Stimulated activated CD8-positive, alpha-beta memory T cell treated with anti-CD3 and anti-CD28 coated beads, Interleukin-7, amount 100 ng/mL, for 24 hours (primary cell): ENCODE results near the gene SERINC3.

Experiments
- DNase-seq: peaks from one replicate; pipeline ENCODE4 v3.0.0-alpha.2; 2020; ENCODE audit warnings: low read depth

Gene SERINC3

DNA sequence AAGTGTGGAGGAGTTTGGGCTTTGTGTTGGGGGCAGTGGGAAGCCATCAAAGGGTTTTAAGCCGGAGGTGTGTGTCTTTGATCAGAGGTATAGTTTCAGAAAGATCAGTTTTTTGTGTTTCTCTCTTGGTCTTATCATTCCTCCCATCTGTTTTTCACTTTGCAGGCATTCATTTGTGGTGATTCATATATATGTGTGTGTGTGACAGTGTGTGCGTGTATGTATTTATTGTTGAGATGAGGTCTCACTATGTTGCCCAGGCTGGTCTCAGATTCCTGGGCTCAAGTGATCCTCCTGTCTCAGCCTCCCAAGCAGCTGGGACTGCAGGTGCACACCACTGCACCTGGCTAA is 11.1 kb upstream of the SERINC3 start:
- DNase-seq, result no peak

- DNase-seq, result no peak
Measured at GRCh38 chr20:44532259-44532980, 10.6 kb upstream of the SERINC3 start.

GRCh38 chr20:44528309-44528708 is 6.4 kb upstream of the SERINC3 start:
- no peak for DNase-seq

- DNase-seq, result no peak
Measured at GRCh38 chr20:44527716-44528199, 5.9 kb upstream of the SERINC3 start.

- no peak for DNase-seq
Measured at GRCh38 chr20:44526129-44526528, 4.3 kb upstream of the SERINC3 start.

DNA sequence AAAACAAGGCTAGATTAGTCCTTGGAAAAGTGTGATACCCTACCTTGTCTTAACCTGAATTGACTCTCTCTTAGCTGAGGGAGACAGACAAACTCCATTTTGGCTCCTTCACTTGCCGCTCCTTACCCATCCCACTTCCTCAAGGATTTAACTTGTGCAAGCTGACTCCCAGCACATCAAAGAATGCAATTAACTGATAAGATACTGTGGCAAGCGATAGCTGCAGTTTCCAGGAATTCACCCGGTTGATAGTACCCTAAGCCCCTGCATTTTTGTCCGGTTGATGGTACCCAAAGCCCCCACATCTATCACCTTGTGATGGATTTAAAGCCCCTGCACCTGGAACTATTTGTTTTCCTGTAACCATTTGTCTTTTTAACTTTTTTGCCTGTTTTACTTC is 1.9 kb upstream of the SERINC3 start:
- DNase-seq, result no peak

DNA sequence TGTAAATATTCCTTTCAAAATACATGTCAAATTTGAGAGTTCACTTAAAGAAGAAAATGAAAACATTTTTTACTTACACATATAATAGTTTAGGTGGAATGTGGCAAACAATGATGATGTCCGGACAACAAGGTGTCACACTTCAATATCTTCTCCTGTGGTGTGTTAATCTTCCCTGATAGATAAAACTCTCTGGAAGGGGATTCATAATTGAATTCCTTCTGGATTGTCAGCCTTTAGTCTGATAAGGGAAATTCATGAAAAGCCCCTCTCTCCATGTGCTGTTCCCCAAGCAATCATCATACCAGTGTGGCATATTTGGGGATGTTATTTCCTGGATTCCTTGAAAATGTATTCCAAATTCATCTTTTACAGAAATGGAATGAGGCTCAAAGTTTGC is 971 bp upstream of the SERINC3 start:
- DNase-seq, result no peak

GRCh38 chr20:44520881-44521280 is 989 bp downstream of the SERINC3 start:
- DNase-seq, result no peak

DNA sequence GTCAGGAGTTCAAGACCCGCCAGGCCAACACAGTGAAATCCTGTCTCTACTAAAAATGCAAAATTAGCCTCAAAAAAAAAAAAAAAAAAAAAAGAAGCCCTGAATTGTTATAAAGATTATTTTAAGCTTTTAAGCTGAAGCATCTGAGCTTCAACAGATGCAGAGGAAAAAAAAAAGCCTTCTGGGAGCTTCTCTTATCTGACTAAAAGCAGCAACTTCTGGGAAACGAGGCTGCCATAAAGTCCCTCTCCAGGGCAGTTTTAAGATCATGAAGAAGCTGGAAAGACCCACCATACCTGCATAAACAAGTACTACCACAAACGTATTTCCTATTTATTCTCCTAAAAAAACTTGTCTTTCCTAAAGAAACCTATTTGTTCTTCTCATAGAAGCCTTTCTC is 3.6 kb downstream of the SERINC3 start:
- DNase-seq, result no peak

DNA sequence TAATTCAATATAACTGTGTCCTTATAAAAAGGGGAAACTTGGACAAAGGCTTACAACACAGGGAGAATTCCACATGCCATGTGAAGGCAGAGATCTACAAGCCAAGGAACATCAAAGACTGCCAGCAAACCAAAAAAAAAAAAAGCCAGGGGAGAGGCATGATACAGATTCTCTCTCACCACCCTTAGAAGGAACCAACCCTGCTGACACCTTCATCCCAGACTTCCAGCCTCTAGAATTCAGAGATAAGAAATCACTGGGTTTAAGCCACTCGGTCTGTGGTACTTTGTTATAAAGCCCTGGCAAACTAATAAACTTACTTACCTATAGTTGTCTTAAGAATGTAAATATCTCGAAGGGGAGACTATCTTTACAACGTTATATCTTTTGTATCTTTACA is 4.4 kb downstream of the SERINC3 start:
- no peak for DNase-seq

DNA sequence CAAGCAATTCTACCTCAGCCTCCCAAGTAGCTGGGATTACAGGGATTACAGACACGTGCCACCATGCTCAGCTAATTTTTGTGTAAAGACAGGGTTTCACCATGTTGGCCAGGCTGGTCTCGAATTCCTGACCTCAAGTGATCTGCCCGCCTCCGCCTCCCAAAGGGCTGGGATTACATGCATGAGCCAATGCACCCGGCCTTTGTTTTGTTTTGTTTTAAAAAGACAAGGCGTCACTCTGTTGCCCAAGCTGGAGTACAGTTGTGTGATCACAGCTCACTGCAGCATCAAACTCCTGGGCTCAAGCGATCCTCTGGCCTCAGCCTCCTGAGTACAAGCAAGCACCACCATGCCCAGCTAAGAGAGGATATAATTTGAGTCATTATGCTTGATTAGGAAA is 5.4 kb downstream of the SERINC3 start:
- no peak for DNase-seq

DNA sequence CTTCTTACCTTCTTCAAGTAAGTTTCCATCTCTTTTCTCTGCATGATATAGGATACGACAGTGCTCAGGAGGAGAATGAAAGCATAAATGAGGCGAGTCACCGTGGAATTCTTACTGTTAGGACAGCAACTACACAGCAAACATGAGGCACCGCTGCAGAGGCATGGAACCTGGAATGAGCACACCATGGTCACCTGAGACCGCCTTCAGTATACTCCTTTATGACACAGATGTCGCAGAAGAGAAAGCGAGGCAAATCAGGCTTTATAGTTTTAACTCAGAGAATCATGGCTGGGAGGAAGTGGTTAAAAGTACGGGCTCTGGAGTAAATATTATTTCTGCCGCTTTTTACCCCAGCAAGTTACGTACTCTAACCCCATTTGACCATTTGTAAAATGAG is 8.0 kb downstream of the SERINC3 start:
- DNase-seq, result no peak

DNA sequence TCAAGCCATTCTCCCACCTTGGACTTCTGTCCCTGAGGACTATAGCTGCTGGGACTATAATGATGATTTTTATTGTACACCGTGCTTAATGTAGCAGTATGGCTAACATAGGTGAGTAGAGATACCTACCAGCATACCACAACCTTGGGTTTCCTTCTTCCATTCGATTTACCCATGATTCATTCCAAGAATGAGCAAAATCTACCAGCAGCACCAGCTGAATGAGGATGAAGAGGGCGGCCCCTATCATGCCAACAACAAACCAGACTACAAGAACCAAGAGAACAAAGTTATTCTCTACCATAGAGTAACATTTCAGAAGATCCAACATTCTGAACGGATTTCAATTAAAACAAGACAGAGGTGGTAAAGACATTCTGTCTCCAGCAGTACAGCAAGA is 12.1 kb downstream of the SERINC3 start:
- no peak for DNase-seq

DNA sequence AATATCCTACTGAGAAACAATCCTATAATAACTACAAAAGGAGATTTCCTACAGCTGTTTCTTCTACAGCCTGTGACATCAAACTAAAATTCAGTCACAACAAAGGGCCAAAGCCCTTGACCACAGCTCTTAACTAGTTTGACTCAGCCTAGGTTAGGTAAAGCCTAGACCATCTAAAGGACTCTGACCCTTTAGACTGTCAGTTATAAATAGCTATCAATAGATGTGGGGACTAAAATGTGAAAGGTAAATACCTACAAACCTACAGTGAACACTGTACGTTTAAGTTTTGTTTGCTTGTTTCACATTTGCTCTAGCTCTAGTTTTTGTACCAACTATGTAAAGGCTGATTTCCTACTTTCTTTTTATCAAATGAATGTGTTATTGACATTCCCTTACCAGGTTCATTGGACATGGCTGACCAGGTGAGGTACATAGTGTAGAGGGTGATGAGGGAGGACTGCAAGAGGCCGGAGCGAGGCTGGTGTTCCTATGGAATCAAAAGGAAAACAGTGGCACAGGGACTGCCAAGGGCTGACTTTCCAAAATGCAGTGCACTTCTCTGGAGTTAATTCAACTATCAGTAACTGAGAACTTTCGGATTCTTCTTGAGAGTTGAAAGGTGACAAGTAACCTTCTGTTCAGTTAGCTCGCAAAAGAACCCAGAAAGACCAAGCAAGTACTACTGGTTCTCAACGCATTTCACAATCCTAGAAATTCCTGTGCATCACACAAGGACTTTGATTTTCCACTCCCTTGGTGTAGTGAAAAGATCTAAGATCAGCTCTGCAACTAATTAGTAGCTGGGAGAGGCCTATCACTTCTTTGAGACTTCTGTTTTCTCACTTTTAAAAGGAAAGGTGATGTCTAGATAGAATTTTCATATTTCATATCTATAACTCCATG is 17.2 kb downstream of the SERINC3 start:
- no peak for DNase-seq

DNA sequence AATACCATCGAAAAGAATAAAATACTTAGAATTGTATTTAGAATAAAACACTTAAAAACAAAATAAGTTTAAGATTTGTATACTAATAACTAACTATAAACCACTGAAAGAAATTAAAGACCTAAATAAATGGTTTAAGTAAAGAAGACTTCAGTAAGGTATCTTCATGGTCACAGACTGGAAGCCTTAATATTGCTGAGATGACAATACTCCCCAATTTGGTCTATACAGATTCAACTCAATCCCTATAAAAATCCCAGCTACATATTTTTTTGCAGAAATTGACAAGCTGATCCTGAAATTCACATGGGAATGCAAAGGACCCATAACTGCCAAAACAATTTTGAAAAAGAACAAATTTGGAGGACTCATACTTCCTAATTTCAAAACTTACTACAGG is 18.9 kb downstream of the SERINC3 start:
- no peak for DNase-seq

DNA sequence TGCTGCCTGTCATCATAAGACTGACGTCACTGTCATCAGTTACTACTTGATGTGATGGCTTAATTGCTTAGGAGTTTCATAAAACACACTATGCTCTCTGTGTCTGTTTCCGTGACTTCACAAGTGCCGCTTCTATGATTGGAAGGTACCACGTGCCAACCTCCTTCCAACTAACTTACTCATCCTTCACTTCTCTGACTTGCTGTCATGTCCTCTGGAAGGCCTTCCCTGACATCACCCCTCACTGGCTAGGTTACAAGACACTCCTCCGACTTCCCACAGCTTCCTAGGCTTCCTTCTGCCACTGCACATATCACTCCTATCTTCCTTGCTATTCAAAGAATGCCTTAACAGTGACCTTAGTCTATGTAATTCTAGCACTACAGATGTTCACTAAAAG is 20.4 kb downstream of the SERINC3 start:
- no peak for DNase-seq

- DNase-seq, result no peak
Measured at GRCh38 chr20:44500221-44500620, 21.6 kb downstream of the SERINC3 start.

DNA sequence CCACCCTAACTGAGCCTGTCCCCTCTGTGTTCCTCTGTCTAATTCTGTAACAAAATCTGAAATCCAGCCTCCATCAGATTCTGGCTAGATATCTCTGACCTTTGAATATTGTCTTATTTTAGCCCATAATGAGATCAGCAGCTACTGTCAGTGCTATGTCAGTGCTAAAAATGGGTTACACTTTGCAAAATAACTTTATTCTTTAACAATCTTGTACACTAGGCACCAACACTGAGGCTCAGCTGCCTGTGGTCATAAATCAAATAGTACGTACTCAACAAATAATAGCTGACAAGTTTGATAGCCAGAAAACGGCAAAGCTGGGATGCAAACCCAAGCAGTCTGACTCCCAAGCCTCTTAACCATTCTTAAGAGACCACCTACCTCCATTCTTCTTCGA is 24.1 kb downstream of the SERINC3 start:
- no peak for DNase-seq

- DNase-seq, result no peak
Measured at GRCh38 chr20:44496976-44497375, 24.9 kb downstream of the SERINC3 start.

DNA sequence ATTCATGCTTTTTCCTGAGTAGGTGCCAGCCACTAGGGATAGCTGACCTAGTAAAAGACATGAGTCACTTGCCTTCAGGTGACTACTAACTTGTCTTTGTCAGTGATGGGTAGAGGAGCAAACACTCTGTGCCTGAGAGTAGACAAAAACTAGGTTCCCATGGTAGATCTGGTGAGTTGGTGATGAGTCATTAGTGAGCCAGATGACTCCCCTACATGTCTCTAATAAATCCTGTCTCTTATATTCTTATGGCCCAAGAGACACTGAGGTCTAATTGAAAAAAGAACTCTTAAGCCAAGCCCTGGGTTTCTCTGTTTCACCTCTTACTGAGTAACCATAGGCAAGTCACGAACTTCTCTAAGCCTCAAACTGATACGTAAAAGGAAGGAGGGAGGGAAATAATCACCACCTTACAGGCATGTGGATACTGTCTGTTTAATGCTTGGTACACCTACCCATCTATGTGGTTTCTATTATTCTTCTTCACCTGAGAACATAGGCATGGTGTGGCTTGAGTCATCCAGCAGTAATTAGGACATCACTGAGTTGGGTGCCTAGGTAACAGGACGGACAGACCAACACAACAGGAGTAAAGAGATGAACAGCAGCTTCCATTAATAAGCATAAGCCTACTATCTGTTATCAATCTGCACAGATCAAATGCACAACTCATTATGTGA is 25.9 kb downstream of the SERINC3 start:
- DNase-seq, result no peak

- no peak for DNase-seq
Measured at GRCh38 chr20:44495257-44495656, 26.6 kb downstream of the SERINC3 start.

- no peak for DNase-seq
Measured at GRCh38 chr20:44494681-44495080, 27.2 kb downstream of the SERINC3 start.

DNA sequence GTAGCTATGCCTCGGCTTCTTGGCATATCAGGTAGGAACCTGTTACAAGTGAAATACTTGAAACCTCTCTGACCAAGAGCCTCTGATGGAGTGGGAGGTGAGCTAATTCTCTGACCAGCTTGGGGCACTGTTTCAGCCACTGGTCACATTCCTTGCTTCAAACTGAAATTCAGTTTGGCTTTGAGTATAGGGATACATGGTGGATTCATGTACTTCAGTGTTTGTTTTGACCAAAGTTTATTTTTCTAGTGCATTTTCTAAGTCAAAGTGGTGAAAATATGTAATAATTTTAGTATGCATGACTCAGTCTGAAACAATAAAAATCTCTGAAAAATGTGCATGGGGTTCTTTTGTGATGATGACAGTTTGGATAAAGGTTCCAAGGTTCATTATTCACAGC is 27.6 kb downstream of the SERINC3 start:
- no peak for DNase-seq
